Progenitor cell of endocrine pancreas (in vitro differentiated cells): Measurements from ENCODE around the gene MACROD2. TPM values are rescaled to one million over a fixed set of nuclear protein-coding genes. Genes with fewer than 3 reads are reported as not detected.

Source experiments
- DNase-seq: peaks from one replicate; pipeline ENCODE4 v3.0.0; 2021; ENCODE audit warnings: low spot score; ENCODE audit not compliant: unreplicated experiment
- H3K27ac Mint-ChIP-seq: 2 replicates; pipeline ENCODE4 v1.8.0; 2021; ENCODE audit warnings: mild to moderate bottlenecking, moderate library complexity, mixed read lengths
- H3K27me3 Mint-ChIP-seq: 2 replicates; pipeline ENCODE4 v1.8.0; 2021; ENCODE audit warnings: mixed read lengths
- H3K36me3 Mint-ChIP-seq: 2 replicates; pipeline ENCODE4 v1.8.0; 2022; ENCODE audit warnings: mixed read lengths; ENCODE audit not compliant: insufficient read depth
- H3K4me1 Mint-ChIP-seq: 2 replicates; pipeline ENCODE4 v1.8.0; 2021; ENCODE audit warnings: low read depth, mixed read lengths
- H3K4me3 Mint-ChIP-seq: 2 replicates; pipeline ENCODE4 v1.8.0; 2021; ENCODE audit warnings: low read depth, mild to moderate bottlenecking, moderate library complexity, mixed read lengths
- H3K9me3 Mint-ChIP-seq: 2 replicates; pipeline ENCODE4 v1.8.0; 2021; ENCODE audit warnings: low read depth, mixed read lengths
- total RNA-seq: library from RNA; stranded (reverse); gene quantifications from 2 replicates; pipeline ENCODE4 v1.2.1, GENCODE V29; 2021
- TF ChIP-seq, protein P1 (sequence below): fragments of 200-600 bp; sonication (generic); IDR thresholded peaks from one replicate; pipeline ENCODE4 v1.5.0; 2021; ENCODE audit warnings: antibody characterized with exemption, mild to moderate bottlenecking; ENCODE audit not compliant: unreplicated experiment

MACROD2 gene
- total RNA-seq, 1 donor from 2014 or later = 7.6 TPM

DNA sequence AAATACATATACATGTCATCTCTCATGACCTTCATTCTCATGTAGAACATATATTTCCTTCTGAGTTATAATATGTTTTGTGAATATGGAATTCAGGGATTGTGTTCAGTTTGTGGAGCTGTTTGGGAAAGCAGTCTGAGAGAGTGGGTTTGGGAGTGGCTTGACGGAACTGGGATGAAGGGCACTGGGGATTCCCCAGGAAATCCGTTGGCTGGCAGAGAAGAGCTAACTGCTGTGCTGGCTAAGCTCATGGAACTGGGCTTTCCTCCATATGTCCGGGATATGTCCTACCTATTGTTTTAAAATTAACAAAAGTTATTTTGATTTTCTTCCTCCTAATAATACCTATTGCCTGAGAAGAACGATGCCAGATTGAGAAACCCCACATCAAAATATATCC is 701.6 kb downstream of the MACROD2 start:
- no peak for DNase-seq
- H3K27ac Mint-ChIP-seq = no peak overlapping the region
- no peaks in the 10 kb centered on the region for H3K27me3 Mint-ChIP-seq
- H3K9me3 Mint-ChIP-seq = no peaks in the 10 kb centered on the region
- H3K4me3 Mint-ChIP-seq = no peak overlapping the region
- TF ChIP-seq, protein P1, sequence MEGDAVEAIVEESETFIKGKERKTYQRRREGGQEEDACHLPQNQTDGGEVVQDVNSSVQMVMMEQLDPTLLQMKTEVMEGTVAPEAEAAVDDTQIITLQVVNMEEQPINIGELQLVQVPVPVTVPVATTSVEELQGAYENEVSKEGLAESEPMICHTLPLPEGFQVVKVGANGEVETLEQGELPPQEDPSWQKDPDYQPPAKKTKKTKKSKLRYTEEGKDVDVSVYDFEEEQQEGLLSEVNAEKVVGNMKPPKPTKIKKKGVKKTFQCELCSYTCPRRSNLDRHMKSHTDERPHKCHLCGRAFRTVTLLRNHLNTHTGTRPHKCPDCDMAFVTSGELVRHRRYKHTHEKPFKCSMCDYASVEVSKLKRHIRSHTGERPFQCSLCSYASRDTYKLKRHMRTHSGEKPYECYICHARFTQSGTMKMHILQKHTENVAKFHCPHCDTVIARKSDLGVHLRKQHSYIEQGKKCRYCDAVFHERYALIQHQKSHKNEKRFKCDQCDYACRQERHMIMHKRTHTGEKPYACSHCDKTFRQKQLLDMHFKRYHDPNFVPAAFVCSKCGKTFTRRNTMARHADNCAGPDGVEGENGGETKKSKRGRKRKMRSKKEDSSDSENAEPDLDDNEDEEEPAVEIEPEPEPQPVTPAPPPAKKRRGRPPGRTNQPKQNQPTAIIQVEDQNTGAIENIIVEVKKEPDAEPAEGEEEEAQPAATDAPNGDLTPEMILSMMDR = no peak
- peaks cover 7% of the 10 kb centered on the region for H3K4me1 Mint-ChIP-seq
- no peaks in the 10 kb centered on the region for H3K36me3 Mint-ChIP-seq

DNA sequence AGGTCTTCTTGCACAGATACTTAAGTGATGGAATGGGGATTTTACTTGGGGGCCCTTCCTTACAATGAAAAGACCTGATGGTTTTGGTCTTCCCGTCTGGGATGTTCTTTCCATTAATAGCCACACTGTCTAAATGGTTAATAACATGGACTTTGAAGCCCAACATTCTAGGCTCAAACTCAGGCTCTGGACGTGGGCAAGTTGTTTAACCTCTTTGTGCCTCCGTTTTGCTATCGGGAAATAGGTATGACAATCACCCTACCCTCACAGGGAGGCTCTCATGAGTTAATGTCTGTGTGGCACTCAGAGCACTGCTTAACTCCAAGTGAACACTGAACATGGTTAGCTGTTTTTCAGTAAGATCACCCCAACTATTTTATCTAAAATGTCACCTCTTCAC is 702.8 kb downstream of the MACROD2 start:
- no peak overlapping the region for H3K27ac Mint-ChIP-seq
- H3K9me3 Mint-ChIP-seq = no peaks in the 10 kb centered on the region
- no peak for DNase-seq
- H3K27me3 Mint-ChIP-seq = no peaks in the 10 kb centered on the region
- H3K4me1 Mint-ChIP-seq = peaks cover 7% of the 10 kb centered on the region
- H3K36me3 Mint-ChIP-seq = no peaks in the 10 kb centered on the region
- no peak overlapping the region for H3K4me3 Mint-ChIP-seq
- TF ChIP-seq, protein P1 = no peak

DNA sequence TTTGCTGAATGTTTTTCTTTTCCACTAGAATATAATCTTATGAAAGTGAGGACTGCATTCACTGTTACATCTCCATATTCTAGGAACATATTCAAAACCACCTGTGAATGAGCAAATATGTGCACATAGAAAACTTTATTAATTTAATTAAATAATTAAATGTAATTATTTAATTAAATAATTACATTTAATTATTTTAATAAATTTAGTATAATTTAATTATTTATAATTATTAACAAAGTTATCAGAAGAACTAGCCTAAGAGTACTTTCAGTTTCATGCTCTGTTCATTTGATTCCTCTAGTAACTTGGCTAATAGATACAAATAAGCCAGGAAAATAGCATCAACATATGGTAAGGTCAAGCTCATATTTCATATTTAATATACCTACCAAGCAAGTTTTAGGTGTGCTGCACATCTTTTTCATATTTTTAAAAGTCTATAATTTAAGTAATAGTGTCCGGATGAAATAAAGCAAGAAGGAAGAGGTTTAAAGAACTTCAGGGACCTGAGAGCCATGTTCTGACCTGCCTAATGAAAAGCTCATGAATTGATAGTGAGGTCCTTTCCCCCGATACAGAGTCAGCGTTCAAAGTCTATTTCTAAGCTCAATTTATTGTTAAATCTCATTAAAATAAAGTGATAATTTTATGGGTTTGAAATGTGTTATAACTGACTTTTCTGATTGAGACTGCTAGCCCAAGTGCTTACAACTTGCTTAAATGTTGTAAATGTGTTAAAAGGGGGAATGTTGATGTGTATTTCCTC is 703.5 kb downstream of the MACROD2 start:
- Mint-ChIP-seq H3K27ac (no peak overlapping the region), H3K4me1 (peaks cover 3% of the 10 kb centered on the region), H3K4me3 (no peak overlapping the region), H3K9me3 (no peaks in the 10 kb centered on the region), H3K36me3 (no peaks in the 10 kb centered on the region), H3K27me3 (no peaks in the 10 kb centered on the region)
- no peak for DNase-seq
- TF ChIP-seq, protein P1 = no peak

DNA sequence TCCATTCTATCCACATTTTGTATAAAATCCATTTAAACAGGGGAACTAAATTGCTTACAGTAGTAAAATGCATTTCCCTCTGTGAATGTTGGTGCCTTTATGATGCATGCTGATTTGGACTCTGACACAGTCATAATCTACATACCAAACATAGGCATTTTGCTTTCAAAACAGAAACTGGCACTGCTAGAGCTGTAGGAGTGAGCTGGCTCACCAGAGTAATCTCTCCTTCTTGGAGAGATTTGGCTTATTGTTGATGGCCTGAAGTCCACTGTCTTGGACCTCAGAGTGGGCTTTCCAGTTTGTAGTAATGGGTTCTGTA is 705.3 kb downstream of the MACROD2 start:
- Mint-ChIP-seq H3K9me3 (no peaks in the 10 kb centered on the region), H3K36me3 (no peaks in the 10 kb centered on the region), H3K27ac (no peak overlapping the region), H3K4me3 (no peak overlapping the region), H3K4me1 (peaks cover 5% of the 10 kb centered on the region), H3K27me3 (no peaks in the 10 kb centered on the region)
- DNase-seq = no peak
- TF ChIP-seq, protein P1 = no peak

DNA sequence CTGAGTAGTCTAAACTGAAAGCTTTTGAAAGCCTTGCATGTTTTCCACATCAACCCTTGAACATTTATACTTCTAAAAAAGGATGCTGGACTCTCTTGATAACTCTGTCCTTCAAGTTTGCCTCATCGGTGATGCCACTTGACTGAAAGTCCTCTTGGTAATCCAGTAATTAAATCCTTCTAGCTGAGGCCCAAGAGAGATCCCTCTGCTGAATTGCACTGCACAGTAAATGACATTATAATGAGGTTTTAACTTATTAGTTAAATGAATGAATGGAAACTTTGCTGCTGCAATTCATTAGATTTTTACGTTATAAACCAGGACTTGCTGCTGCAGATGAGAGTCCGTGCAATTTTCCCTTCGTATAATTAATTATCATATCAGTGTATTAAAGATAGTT is 706.0 kb downstream of the MACROD2 start:
- TF ChIP-seq, protein P1 = no peak
- no peaks in the 10 kb centered on the region for H3K36me3 Mint-ChIP-seq
- no peaks in the 10 kb centered on the region for H3K9me3 Mint-ChIP-seq
- H3K4me3 Mint-ChIP-seq = no peak overlapping the region
- peaks cover 5% of the 10 kb centered on the region for H3K4me1 Mint-ChIP-seq
- H3K27me3 Mint-ChIP-seq = no peaks in the 10 kb centered on the region
- H3K27ac Mint-ChIP-seq = no peak overlapping the region
- DNase-seq = no peak
